Transverse colon (tissue), 4 donors: Measurements from ENCODE around the gene MBTPS1. TPM values are rescaled to one million over a fixed set of nuclear protein-coding genes. Genes with fewer than 3 reads are reported as not detected.

Source experiments
- DNase-seq: peaks from one replicate; pipeline ENCODE4 v3.0.0-alpha.2; 2019
- H3K27ac ChIP-seq, 4 donors: fragments of 200-600 bp; sonication (generic); 2 replicates each; pipeline ENCODE4 v1.5.1; 2016 to 2018; ENCODE audit warnings: inconsistent platforms in 4 of 4
- H3K27me3 ChIP-seq: fragments of 200-600 bp; sonication (generic); 2 replicates; pipeline ENCODE4 v1.5.1; 2017; ENCODE audit warnings: inconsistent platforms
- H3K36me3 ChIP-seq, 4 donors: fragments of 200-600 bp; sonication (generic); 2 replicates each; pipeline ENCODE4 v1.5.1; 2017 to 2019; ENCODE audit warnings: inconsistent platforms in 4 of 4
- H3K4me1 ChIP-seq, 4 donors: fragments of 200-600 bp; sonication (generic); 2 replicates each; pipeline ENCODE4 v1.5.1; 2017 to 2020; ENCODE audit warnings: inconsistent platforms in 4 of 4
- H3K4me3 ChIP-seq, 4 donors: fragments of 200-600 bp; sonication (generic); 1 replicate in 1 of 4; 2 replicates in 3 of 4; pipeline versions ENCODE4 v1.5.1 to v1.6.1; 2017 to 2019; ENCODE audit warnings: inconsistent platforms in 4 of 4
- H3K9me3 ChIP-seq, 2 donors: fragments of 200-600 bp; sonication (generic); 2 replicates each; pipeline ENCODE4 v1.5.1; 2017 to 2019; ENCODE audit warnings: inconsistent platforms in 2 of 2
- EP300 ChIP-seq: sonication (generic); formaldehyde crosslinking; IDR thresholded peaks from one replicate; pipeline ENCODE4 v1.6.1; 2017; ENCODE audit warnings: antibody characterized with exemption, low read depth
- POLR2A ChIP-seq: fragments of 450-650 bp; IDR thresholded peaks from one replicate; pipeline ENCODE4 v1.6.1; 2016; ENCODE audit warnings: antibody characterized with exemption, mild to moderate bottlenecking, moderate library complexity
- POLR2AphosphoS5 ChIP-seq, 3 donors: sonication (generic); formaldehyde crosslinking; IDR thresholded peaks; one replicate each; pipeline ENCODE4 v1.6.1; 2016; ENCODE audit warnings: antibody characterized with exemption in 3 of 3
- WGBS, 2 donors: methylation state at CpG; one replicate each; pipeline ENCODE4 v1.1.5; 2018; ENCODE audit warnings: low coverage in 1 of 2; 5-methylcytosine and 5-hydroxymethylcytosine counted together
- in situ Hi-C, 4 donors: fragments of 200-750 bp; cut with MboI; loops; one replicate each; pipeline versions ENCODE4 v1.15.0 to v1.15.1; 2017; ENCODE audit warnings: low sequenced_read_pairs in 3 of 4, low pct_ligation_motif_present in 1 of 4, low pct_unique_long_range_greater_than_20kb in 1 of 4
- intact Hi-C: fragments of 100-400 bp; cut with DNase I; formaldehyde crosslinking; loops from one replicate; pipeline ENCODE4 v1.15.1; 2023; ENCODE audit warnings: low total_unique reads
- total RNA-seq, 4 donors: library from RNA; depleted of rRNA; stranded (reverse); fragments of >200 nt; gene quantifications; one replicate each; pipeline ENCODE4 v1.1.0, GENCODE V29; 2016
- TF ChIP-seq, protein P1 (sequence below), 5 experiments: fragments of 200-600 bp in 3 of 5; fragments of 450-650 bp in 2 of 5; sonication (generic) in 3 of 5; IDR thresholded peaks; 1 replicate in 2 of 5; 2 replicates in 3 of 5; pipeline ENCODE4 v1.5.1; 2016 to 2017; ENCODE audit warnings: antibody characterized with exemption in 5 of 5, inconsistent platforms in 3 of 5, mild to moderate bottlenecking in 2 of 5, moderate library complexity in 1 of 5

Gene MBTPS1
- total RNA-seq, 4 donors from 2014 or later = 53.7 to 110 (median 97.0) TPM

DNA sequence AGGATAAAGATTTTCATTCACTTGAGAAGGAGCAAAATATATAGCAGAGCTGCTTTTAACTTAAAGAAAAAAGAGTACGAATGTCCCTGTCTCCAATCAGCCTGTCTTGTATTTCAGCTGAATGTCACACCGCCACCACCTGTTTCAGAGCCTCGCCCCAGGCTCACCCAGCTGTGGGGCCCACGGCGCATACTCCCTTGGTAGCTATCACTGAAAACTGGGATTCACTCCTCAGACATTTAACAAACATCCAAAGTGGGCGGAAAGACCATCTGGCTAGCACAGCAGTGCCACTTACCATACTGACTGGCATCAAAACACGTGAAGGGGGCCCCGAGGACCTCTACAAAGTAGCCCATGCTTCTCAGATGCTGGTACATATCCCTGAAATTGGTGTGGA, 48.7 kb downstream of the MBTPS1 start:
- in situ Hi-C loops (loop anchor here (10.0 to 25.0 kb wide), 3 partner anchors 106 to 256 kb away; partner anchors contain the start of genes HSBP1 (in 3 of the 4), NECAB2 (in 3 of the 4) and OSGIN1 (in 3 of the 4)), intact Hi-C loops (loop anchor here (10.0 kb wide), 1 partner anchor 243 kb away; no protein-coding TSS in a partner anchor)
- Histone ChIP-seq H3K9me3 (no peaks in the 10 kb centered on the region), H3K27me3 (no peaks in the 10 kb centered on the region), H3K4me3 (no peak overlapping the region), H3K27ac (no peak overlapping the region), H3K4me1 (no peaks in the 10 kb centered on the region), H3K36me3 (peaks cover 0 to 85% (median 29%) of the 10 kb centered on the region in 4 donors)
- TF ChIP-seq POLR2A (no peak), POLR2AphosphoS5 (IDR thresholded peaks at IDR 0.05) (no peak), EP300 (no peak)
- TF ChIP-seq, protein P1, sequence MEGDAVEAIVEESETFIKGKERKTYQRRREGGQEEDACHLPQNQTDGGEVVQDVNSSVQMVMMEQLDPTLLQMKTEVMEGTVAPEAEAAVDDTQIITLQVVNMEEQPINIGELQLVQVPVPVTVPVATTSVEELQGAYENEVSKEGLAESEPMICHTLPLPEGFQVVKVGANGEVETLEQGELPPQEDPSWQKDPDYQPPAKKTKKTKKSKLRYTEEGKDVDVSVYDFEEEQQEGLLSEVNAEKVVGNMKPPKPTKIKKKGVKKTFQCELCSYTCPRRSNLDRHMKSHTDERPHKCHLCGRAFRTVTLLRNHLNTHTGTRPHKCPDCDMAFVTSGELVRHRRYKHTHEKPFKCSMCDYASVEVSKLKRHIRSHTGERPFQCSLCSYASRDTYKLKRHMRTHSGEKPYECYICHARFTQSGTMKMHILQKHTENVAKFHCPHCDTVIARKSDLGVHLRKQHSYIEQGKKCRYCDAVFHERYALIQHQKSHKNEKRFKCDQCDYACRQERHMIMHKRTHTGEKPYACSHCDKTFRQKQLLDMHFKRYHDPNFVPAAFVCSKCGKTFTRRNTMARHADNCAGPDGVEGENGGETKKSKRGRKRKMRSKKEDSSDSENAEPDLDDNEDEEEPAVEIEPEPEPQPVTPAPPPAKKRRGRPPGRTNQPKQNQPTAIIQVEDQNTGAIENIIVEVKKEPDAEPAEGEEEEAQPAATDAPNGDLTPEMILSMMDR (IDR thresholded peaks at IDR 0.05) = no peak
- 91% methylated on average over 8 of the region's 8 CpGs; no CpG with 5 or more reads in 1 of the 2 donors for WGBS, 2 donors
- no peak for DNase-seq

- in situ Hi-C loops = loop anchor here (10.0 to 25.0 kb wide), 3 partner anchors 105 to 255 kb away; partner anchors contain the start of genes HSBP1 (in 3 of the 4), NECAB2 (in 3 of the 4) and OSGIN1 (in 3 of the 4)
- 90 to 100% methylated on average over 7 to 9 of the region's 9 CpGs for WGBS, 2 donors
- no peak overlapping the region for H3K27ac ChIP-seq
- H3K36me3 ChIP-seq = peaks cover 0 to 85% (median 30%) of the 10 kb centered on the region in 4 donors
- no peak for DNase-seq
- H3K9me3 ChIP-seq = no peaks in the 10 kb centered on the region
- TF ChIP-seq POLR2A (no peak), EP300 (no peak), POLR2AphosphoS5 (IDR thresholded peaks at IDR 0.05) (no peak)
- TF ChIP-seq, protein P1 (IDR thresholded peaks at IDR 0.05) = no peak
- no peaks in the 10 kb centered on the region for H3K27me3 ChIP-seq
- intact Hi-C loops = loop anchor here (10.0 kb wide), 1 partner anchor 243 kb away; no protein-coding TSS in a partner anchor
- H3K4me1 ChIP-seq = no peaks in the 10 kb centered on the region
- H3K4me3 ChIP-seq = no peak overlapping the region
Observed at GRCh38 chr16:84067640-84068039, 49.1 kb downstream of the MBTPS1 start.

- no peaks in the 10 kb centered on the region for H3K27me3 ChIP-seq
- no peak overlapping the region for H3K4me3 ChIP-seq
- TF ChIP-seq POLR2A = no peak
- TF ChIP-seq, protein P1 (IDR thresholded peaks at IDR 0.05) = peak; percentile 46 to 65 (median 61)
- TF ChIP-seq EP300 = no peak
- in situ Hi-C loops = loop anchor here (10.0 to 25.0 kb wide), 3 partner anchors 103 to 253 kb away; partner anchors contain the start of genes HSBP1 (in 3 of the 4), NECAB2 (in 3 of the 4) and OSGIN1 (in 3 of the 4)
- intact Hi-C loops = loop anchor here (10.0 kb wide), 1 partner anchor 241 kb away; no protein-coding TSS in a partner anchor
- WGBS, 2 donors = 44 to 48% methylated on average over 12 of the region's 12 CpGs
- no peak overlapping the region for H3K27ac ChIP-seq
- peak; percentile 46 for DNase-seq
- H3K4me1 ChIP-seq = no peaks in the 10 kb centered on the region
- H3K36me3 ChIP-seq = peaks cover 0 to 86% (median 34%) of the 10 kb centered on the region in 4 donors
- H3K9me3 ChIP-seq = no peaks in the 10 kb centered on the region
Observed at GRCh38 chr16:84065536-84066132, 51.1 kb downstream of the MBTPS1 start.

DNA sequence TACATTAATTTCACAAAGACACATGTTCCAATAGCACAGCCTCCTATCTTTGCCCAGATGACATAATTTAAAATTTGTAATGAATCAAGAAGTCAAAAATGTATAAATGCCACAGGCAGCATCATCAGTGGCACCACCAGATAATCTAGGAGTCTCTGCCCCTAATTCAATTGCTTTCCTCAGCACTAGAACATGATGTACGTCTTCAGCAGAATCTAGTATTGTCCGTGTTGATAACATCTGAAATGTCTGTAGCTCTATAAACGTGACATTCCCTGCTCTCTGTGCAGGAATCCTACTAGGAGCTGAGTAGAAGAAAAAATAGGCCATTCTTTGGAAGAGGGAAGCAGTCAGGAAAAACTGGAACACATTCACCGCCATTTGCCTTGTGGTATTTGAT, 52.8 kb downstream of the MBTPS1 start:
- peaks cover 0 to 78% (median 34%) of the 10 kb centered on the region in 4 donors for H3K36me3 ChIP-seq
- in situ Hi-C loops (loop anchor here (10.0 to 25.0 kb wide), 3 partner anchors 102 to 252 kb away; partner anchors contain the start of genes HSBP1 (in 3 of the 4), NECAB2 (in 3 of the 4) and OSGIN1 (in 3 of the 4)), intact Hi-C loops (loop anchor here (5.0 to 10.0 kb wide), 2 partner anchors 102 to 239 kb away; no protein-coding TSS in a partner anchor)
- DNase-seq = no peak
- no peaks in the 10 kb centered on the region for H3K9me3 ChIP-seq
- H3K27ac ChIP-seq = no peak overlapping the region
- no peak overlapping the region for H3K4me3 ChIP-seq
- TF ChIP-seq POLR2AphosphoS5 (IDR thresholded peaks at IDR 0.05) = no peak
- no peak for TF ChIP-seq POLR2A
- TF ChIP-seq, protein P1 (IDR thresholded peaks at IDR 0.05) = no peak
- no peaks in the 10 kb centered on the region for H3K27me3 ChIP-seq
- 93 to 95% methylated on average over 4 of the region's 4 CpGs for WGBS, 2 donors
- H3K4me1 ChIP-seq = no peaks in the 10 kb centered on the region
